ENCODE results near the gene SPATS2.

The SPATS2 gene

GRCh38 chr12:49512546-49512945, 145.3 kb downstream of the SPATS2 start:
- Histone ChIP-seq H3K36me3 (no peaks in the 10 kb centered on the region), H3K27me3 (no peaks in the 10 kb centered on the region), H3K4me1 (no peaks in the 10 kb centered on the region), H3K4me3 (no peak overlapping the region), H3K9me3 (no peaks in the 10 kb centered on the region), H3K27ac (no peak overlapping the region)
- TF ChIP-seq CTCF (IDR thresholded peaks at IDR 0.05), result no peak
- intact Hi-C loops (cut with DNase I; ENCODE audit: low total_unique reads), result no loop called here
- no peak for DNase-seq

GRCh38 chr12:49515266-49515665, 148.0 kb downstream of the SPATS2 start:
- intact Hi-C loops (cut with DNase I; ENCODE audit: low total_unique reads), result no loop called here
- Histone ChIP-seq H3K4me3 (no peak overlapping the region), H3K27me3 (no peaks in the 10 kb centered on the region), H3K9me3 (no peaks in the 10 kb centered on the region), H3K36me3 (no peaks in the 10 kb centered on the region), H3K27ac (no peak overlapping the region), H3K4me1 (no peaks in the 10 kb centered on the region)
- DNase-seq, result no peak
- no peak for TF ChIP-seq CTCF (IDR thresholded peaks at IDR 0.05)

GRCh38 chr12:49518914-49519573, 151.8 kb downstream of the SPATS2 start:
- Histone ChIP-seq H3K4me1 (no peaks in the 10 kb centered on the region), H3K9me3 (no peaks in the 10 kb centered on the region), H3K27me3 (no peaks in the 10 kb centered on the region), H3K4me3 (no peak overlapping the region), H3K27ac (no peak overlapping the region), H3K36me3 (peaks cover 0 to 15% (median 10%) of the 10 kb centered on the region in 3 donors)
- intact Hi-C loops (cut with DNase I; ENCODE audit: low total_unique reads), result no loop called here
- TF ChIP-seq CTCF (IDR thresholded peaks at IDR 0.05), result no peak
- DNase-seq, result no peak

- intact Hi-C loops (cut with DNase I; ENCODE audit: low total_unique reads), result no loop called here
Measured at GRCh38 chr12:49519574-49519936, 152.3 kb downstream of the SPATS2 start.

GRCh38 chr12:49521389-49521788, 154.1 kb downstream of the SPATS2 start:
- intact Hi-C loops (cut with DNase I; ENCODE audit: low total_unique reads), result no loop called here
- H3K9me3 ChIP-seq, result no peaks in the 10 kb centered on the region
- H3K27me3 ChIP-seq, result no peaks in the 10 kb centered on the region
- no peak overlapping the region for H3K4me3 ChIP-seq
- peaks cover 14 to 37% (median 30%) of the 10 kb centered on the region in 3 donors for H3K36me3 ChIP-seq
- H3K4me1 ChIP-seq, result no peaks in the 10 kb centered on the region
- H3K27ac ChIP-seq, result no peak overlapping the region
- TF ChIP-seq CTCF (IDR thresholded peaks at IDR 0.05), result no peak
- no peak for DNase-seq

More at GRCh38 chr12:49519574-49519936, 152.3 kb downstream of the SPATS2 start:
- H3K27ac ChIP-seq, result no peak overlapping the region
- H3K9me3 ChIP-seq, result no peaks in the 10 kb centered on the region
- peaks cover 0 to 19% (median 12%) of the 10 kb centered on the region in 3 donors for H3K36me3 ChIP-seq
- H3K4me3 ChIP-seq, result no peak overlapping the region
- no peak for DNase-seq
- H3K4me1 ChIP-seq, result no peaks in the 10 kb centered on the region
- H3K27me3 ChIP-seq, result no peaks in the 10 kb centered on the region
- TF ChIP-seq CTCF (IDR thresholded peaks at IDR 0.05), result no peak
